NOMO-1 (cell line): ENCODE results near the gene ARMC6.
"Not testable (repeated sequence)": the region's sequence is repeated elsewhere in the genome, so short reads cannot be mapped to it uniquely, and the experiment has no call there.

ENCODE experiments used
- DNase-seq, 2 experiments: peaks; one replicate each; lab custom pipeline; 2025; ENCODE audit not compliant: unreplicated experiment in 2 of 2; lab: John Stamatoyannopoulos, UW

ARMC6 gene

DNA sequence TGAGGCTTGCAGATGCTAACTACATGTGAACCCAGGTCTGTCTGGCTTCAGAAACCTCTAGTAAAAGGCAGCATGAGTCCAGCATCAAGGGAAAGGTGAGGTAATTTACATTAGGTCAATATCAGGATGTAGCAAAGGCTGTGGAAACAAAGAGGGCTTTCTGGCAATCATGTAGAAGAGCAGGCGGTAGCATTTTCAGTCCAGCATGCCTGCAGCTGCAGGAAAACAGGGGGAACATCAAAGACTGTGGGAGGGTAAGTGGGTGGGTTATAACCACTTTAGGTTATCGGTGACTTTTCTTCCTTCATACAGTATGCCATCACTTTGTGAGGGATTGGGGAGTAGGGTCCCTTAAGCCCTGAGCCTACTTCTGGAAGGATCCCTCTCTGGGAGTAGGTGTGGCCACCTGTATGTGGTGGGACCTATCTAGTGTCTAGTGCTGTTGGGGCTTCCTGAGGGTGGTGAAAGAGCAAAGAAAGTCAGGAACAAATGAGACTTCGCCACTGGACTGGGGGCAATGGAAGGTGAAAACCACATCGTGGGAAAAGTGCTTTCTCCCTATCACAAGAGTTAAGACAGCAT, 10.9 kb upstream of the ARMC6 start:
- DNase-seq = no peak

DNA sequence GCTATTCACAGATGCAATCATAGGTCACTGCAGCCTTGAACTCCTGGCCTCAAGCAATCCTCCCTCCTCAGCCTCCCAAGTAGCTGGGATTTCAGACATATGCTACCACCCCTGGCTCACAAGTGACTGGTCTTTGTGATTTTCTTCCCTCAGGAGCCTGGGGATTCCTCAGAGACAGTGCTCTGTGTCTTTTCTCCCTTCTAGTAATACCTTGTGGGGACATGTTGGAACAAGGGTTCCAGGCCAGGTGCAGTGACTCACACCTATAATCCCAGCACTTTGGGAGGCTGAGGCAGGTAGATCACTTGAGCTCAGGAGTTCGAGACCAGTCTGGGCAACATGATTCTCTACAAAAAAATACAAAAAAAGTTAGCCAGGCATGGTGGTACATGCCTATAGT, 10.0 kb upstream of the ARMC6 start:
- not testable (repeated sequence) for DNase-seq

GRCh38 chr19:19025861-19026260, 7.5 kb upstream of the ARMC6 start:
- DNase-seq = no peak

DNA sequence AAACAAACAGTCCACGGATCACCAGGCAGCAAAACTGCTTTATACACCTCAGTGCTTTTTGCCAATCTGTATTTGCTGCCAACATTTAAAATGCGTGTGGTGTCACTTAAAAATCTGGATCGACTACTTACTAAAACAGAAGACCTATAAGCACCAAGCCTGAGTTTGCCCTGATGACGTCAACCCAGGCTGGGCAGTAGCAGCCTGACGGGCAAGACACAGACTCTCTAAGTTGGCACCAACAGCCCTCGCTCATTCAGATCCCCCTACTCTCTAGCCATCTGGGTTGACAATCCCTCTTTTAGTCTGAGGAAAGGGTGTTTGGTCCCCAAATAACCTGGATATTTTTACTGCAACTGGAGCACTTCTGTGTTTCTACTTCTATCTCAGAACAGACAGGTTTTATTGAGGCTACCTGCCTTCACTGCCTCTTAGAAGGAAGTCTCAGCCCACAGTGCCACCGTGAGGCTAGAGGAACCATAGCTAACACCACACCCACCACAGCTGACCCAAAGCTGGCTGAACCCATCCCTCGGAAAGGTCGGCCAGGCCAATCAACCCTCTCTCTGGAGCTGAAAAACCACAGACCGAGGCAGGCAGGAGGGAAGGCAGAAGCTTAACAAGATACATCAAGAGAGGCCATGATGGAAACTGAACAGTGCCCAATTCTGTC, 7.0 kb upstream of the ARMC6 start:
- no peak for DNase-seq

DNA sequence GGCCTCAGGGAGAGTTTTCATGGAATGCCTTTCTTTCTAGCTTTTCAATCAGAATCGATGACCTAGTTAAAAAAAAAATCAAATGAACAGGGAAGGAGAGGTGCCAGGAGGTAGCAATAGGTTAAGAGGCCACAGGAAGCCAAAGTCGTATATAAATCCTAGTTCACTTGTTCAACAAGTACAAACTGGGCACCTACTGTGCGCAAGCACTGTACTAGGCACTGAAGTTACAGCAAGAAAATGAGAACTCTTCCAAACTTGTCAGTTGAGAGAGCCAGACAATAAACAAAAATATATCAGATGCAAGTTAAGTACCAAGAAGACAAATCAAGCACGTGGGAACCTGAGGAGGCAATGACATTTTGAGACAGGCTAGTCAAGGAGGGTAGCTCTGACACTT, 6.2 kb upstream of the ARMC6 start:
- no peak for DNase-seq

DNA sequence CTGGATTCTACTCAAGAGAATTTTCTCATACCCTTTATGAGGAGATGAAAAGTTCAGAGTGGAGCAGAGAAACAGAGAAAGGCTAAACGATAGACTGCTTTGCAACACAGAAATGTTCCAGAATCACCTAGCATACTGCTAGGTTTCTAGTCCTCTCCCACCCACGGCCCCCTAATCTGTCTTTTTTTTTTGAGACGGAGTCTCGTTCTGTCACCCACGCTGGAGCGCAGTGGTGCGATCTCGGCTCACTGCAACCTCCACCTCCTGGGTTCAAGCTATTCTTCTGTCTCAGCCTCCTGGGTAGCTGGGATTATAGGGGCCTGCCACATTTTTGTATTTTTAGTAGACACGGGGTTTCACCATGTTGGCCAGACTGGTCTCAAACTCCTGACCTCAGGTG, 4.9 kb upstream of the ARMC6 start:
- no peak for DNase-seq

DNA sequence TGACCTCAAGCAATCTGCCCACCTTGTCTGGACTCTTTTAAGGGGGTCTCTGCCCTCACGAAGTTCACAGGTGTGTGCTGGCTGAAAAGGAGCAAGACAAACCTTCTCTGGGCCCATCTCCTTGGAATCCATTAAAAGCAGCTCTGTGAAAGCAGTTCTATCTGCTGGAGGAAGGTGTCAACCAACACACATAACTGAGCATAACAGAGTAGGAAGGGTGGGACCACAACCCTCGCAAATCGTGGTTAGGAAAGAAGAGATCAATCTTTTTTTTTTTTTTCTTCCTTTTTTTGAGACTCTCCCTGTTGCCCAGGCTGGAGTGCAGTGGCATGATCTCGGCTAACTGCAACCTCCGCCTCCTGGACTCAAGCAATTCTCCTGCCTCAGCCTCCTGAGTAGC, 1.5 kb upstream of the ARMC6 start:
- no peak for DNase-seq

DNA sequence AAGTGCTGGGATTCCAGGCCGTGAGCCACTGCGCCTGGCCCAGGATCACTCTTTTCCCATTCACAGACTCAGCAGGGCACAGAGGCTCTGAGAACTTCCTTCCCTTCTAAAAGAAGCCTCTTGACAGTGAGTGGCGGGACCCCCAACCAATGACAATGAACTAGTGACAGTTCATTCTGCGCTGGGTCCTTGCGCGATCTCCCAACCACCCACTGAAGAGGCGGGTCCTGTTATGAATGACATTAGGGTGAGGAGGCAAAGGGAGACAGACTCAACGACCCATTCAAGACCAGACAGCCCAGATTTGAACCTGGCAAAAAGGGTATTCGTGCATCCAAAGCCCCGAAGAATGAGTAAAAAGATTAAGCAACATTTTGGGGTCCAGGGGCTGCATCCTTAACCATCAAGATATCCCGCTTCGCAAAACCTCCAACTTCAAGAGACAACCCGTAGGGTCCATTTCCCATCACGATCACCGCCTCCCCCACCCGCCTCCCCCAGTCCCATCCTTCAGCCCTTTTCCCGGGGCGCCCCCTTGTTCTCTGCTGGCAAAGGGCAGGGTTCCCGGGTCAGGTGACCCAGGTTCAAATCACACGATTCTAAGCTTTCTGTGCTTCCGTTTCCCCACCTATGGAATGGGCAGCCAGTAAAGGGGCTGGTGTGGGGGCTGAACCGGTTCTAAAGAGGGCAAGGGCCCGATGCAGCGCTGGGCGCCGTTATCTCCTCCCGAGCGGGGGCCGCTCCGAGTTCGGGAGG, 805 bp upstream of the ARMC6 start:
- peak; percentile 84 to 85 for DNase-seq

GRCh38 chr19:19033176-19033425, 302 bp upstream of the ARMC6 start:
- DNase-seq = no peak

DNA sequence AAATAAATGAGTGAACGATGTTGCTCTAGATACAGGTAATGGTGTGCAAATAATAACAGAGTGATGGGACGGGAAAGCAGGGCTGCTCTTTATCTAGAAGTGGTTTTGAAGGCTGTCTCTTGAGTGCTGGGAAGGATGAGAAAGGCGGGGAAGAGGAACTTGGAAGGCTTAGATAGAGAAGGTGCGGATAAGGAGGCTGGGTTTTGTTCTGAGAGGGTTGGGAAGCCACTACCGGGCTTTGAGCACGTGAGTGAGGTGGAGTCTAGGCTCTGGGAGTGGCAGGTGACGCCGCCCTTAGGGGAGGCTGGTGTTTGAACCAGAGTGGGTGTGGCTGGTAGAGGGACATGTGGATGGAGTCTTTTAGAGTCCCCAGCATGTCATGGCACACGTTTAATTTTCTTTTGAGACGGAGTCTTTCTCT, 811 bp downstream of the ARMC6 start:
- DNase-seq = peak; percentile 90 to 93

- peak in 1 of 2 experiments; percentile 4 for DNase-seq
These were observed 6.5 kb downstream of the ARMC6 start for GRCh38 chr19:19039901-19040300.

- peak in 1 of 2 experiments; percentile 19 for DNase-seq
These were observed 7.0 kb downstream of the ARMC6 start for GRCh38 chr19:19040417-19040816.

DNA sequence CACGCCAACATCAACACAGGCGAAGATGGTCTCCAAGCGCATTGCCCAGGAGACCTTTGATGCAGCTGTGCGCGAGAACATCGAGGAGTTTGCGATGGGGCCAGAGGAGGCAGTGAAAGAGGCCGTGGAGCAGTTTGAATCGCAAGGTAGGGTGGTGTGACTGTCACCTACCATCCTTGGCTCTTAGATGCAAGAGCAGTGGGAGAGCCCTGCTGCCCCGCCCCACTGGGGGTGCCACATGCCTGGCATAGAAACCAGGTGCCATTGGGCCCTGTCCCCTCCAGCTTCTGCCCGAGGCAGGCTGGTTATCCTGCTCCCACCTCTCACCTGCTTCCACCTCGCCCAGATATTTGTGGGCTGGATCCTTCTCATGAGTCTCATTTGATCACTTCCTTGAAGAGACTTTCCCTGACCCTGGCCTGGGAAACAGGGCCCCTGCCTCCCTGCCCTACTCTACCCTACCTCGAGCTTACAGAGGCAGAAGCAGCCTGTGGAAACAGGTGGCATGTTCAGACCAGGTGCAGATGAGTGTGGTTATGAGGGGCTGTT, 9.4 kb downstream of the ARMC6 start:
- no peak for DNase-seq

GRCh38 chr19:19043481-19043880, 10.1 kb downstream of the ARMC6 start:
- DNase-seq = no peak

DNA sequence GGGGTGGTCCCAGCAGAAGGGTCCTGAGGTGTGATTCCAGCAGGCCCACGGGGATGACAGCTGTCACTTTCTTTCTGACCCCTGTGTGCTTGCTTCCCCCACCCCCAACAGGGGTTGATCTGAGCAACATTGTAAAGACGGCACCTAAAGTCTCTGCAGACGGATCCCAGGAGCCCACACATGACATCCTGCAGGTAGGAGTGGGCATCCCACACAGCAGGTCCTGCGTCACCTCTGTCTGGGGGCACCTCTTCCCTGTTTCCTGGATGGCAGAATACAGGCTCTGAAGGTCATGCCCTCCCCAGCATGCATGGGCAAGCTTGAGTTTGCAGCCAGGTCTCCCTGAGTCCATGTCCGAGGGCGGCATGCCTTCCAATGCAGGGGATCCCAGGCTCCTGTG, 10.5 kb downstream of the ARMC6 start:
- DNase-seq = no peak

DNA sequence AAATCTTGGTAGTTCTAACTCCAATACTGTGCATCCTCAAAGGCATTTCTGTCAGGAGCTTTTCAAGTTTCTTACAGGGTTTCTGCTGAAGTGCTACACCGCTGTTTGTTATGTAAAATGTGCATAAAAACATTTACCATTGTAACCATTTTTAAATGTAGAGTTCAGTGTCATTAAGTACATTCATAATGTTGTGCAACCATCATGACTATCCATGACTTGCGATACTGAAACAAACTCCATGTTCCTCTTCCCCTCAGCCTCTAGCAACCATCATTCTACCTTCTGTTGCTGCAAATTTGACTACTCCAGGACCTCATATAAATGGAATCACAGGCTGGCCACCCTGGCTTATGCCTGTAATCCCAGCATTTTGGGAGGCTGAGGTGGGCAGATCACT, 16.0 kb downstream of the ARMC6 start:
- DNase-seq = peak in 1 of 2 experiments; percentile 24

DNA sequence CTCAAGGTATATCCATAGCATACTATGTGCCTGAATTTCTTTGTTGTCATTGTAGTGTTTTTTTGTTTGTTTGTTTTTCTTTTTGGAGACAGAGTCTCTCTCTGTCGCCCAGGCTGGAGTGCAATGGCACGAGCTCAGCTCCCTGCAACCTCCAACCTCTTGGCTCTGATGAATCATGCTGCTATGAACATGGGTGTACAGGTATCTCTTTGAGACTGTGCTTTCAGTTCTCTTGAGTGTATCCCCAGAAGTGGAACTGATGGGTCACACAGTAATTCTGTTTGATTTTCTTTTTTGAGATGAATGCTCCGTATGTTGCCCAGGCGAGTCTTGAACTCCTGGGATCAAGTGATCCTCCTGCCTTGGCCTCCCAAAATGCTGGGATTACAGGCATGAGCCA, 16.7 kb downstream of the ARMC6 start:
- no peak for DNase-seq

- DNase-seq = no peak
These were observed 17.3 kb downstream of the ARMC6 start for GRCh38 chr19:19050731-19051130.

- DNase-seq = no peak
These were observed 18.2 kb downstream of the ARMC6 start for GRCh38 chr19:19051478-19052213.

GRCh38 chr19:19052921-19053320, 19.5 kb downstream of the ARMC6 start:
- no peak for DNase-seq
